Neural cell (in vitro differentiated cells): ENCODE measurements around the gene SLC6A6.

Experiments
- CTCF ChIP-seq: fragments of 450-650 bp; IDR thresholded peaks from 2 replicates; pipeline ENCODE4 v1.5.1; 2014; ENCODE audit warnings: antibody characterized with exemption, mild to moderate bottlenecking, moderate library complexity; ENCODE audit not compliant: poor library complexity, severe bottlenecking
- EP300 ChIP-seq: fragments of 450-650 bp; conservative IDR thresholded peaks from 2 replicates; pipeline ENCODE4 v1.6.1; 2014; ENCODE audit warnings: antibody characterized with exemption, mild to moderate bottlenecking, moderate library complexity; ENCODE audit not compliant: poor library complexity, severe bottlenecking
- EZH2 ChIP-seq: fragments of 200-600, 300-800 bp; shearing (Covaris generic), sonication (generic); IDR thresholded peaks from 2 replicates; pipeline ENCODE4 v1.6.1; 2014; ENCODE audit warnings: antibody characterized with exemption, low read length, borderline replicate concordance, mild to moderate bottlenecking; ENCODE audit not compliant: insufficient read depth, poor library complexity, severe bottlenecking
- POLR2AphosphoS5 ChIP-seq: IDR thresholded peaks from 2 replicates; pipeline ENCODE4 v1.6.1; 2012
- RAD21 ChIP-seq: fragments of 450-650 bp; conservative IDR thresholded peaks from 2 replicates; pipeline ENCODE4 v1.6.1; 2014; ENCODE audit warnings: antibody characterized with exemption, mild to moderate bottlenecking, moderate library complexity

- TF ChIP-seq CTCF (no peak), POLR2AphosphoS5 (no peak), EZH2 (no peak), RAD21 (no peak), EP300 (no peak)
Measured at GRCh38 chr3:14522129-14522691, 119.8 kb downstream of the SLC6A6 start.
